GM12878 (cell line): ENCODE results near the gene ABCC4. TPM values are rescaled to one million over a fixed set of nuclear protein-coding genes. Genes with fewer than 3 reads are reported as not detected.

Experiments
- ATAC-seq: fragments of 200-7000 bp; cut with Tn5 transposase; 3 replicates; pipeline ENCODE4 v1.9.1; 2020; ENCODE audit warnings: mild to moderate bottlenecking, moderate library complexity
- BruUV-seq: library from RNA; stranded (reverse); fragments of 400-500 nt; replicated peaks from 2 replicates; lab custom pipeline; 2021; lab: Mats Ljungman, UMichigan
- CTCF ChIA-PET: fragments of 300-600 bp; sonication (Branson Sonifier 250); formaldehyde crosslinking; extraction: SDS; loops from one replicate; lab custom pipeline; 2021; ENCODE audit warnings: inconsistent platforms; lab: Yijun Ruan, JAX
- POLR2A ChIA-PET: fragments of 350-600 bp; formaldehyde crosslinking; extraction: SDS; loops from one replicate; lab custom pipeline; 2021; ENCODE audit warnings: inconsistent platforms; lab: Charles Lee
- RAD21 ChIA-PET: fragments of 300-600 bp; sonication (Branson Sonifier 250); formaldehyde crosslinking; loops from one replicate; lab custom pipeline; 2023; ENCODE audit warnings: antibody characterized with exemption; ENCODE audit not compliant: unreplicated experiment; lab: Charles Lee
- SMC1A ChIA-PET: fragments of 300-600 bp; sonication (Branson Sonifier 250); formaldehyde crosslinking; loops from one replicate; lab custom pipeline; 2023; ENCODE audit not compliant: unreplicated experiment, uncharacterized antibody; lab: Charles Lee
- DNase-seq: peaks from one replicate; pipeline ENCODE4 v3.0.0-alpha.2; 2011; ENCODE audit warnings: low read depth, low spot score
- FAIRE-seq: peaks from 3 replicates; lab custom pipeline; 2011; peaks lifted over from hg19 to GRCh38; lab: Jason Lieb, UNC
- H2AFZ ChIP-seq: 2 replicates; pipeline ENCODE4 v1.6.0; 2011; ENCODE audit warnings: low read depth, low read length, control low read depth; ENCODE audit not compliant: control insufficient read depth
- H3K27ac ChIP-seq: 2 replicates; pipeline ENCODE4 v1.5.1; 2011; ENCODE audit warnings: control low read depth; ENCODE audit not compliant: control insufficient read depth, insufficient read depth
- H3K27me3 ChIP-seq, 2 experiments: replicated peaks in 1 of 2; 2 replicates each; pipeline versions ENCODE4 v1.6.0 to v1.6.1; 2011; ENCODE audit warnings: low read length in 1 of 2; ENCODE audit not compliant: control insufficient read depth in 2 of 2, insufficient read depth in 2 of 2
- H3K36me3 ChIP-seq, 2 experiments: 2 replicates each; pipeline ENCODE4 v1.5.1; 2011; ENCODE audit warnings: low read length in 1 of 2; ENCODE audit not compliant: control insufficient read depth in 2 of 2, insufficient read depth in 2 of 2
- H3K4me1 ChIP-seq: 2 replicates; pipeline ENCODE4 v1.6.1; 2011; ENCODE audit warnings: mild to moderate bottlenecking, low read length, moderate library complexity, mixed read lengths; ENCODE audit not compliant: control insufficient read depth, insufficient read depth
- H3K4me2 ChIP-seq: 2 replicates; pipeline ENCODE4 v1.6.0; 2011; ENCODE audit warnings: control low read depth; ENCODE audit not compliant: control insufficient read depth, insufficient read depth
- H3K4me3 ChIP-seq: fragments of 200-600 bp; sonication (generic); 2 replicates; pipeline ENCODE4 v1.5.1; 2016
- H3K79me2 ChIP-seq: 2 replicates; pipeline ENCODE4 v1.6.0; 2011; ENCODE audit warnings: low read length; ENCODE audit not compliant: control insufficient read depth, insufficient read depth
- H3K9ac ChIP-seq: 2 replicates; pipeline ENCODE4 v1.8.0; 2011; ENCODE audit warnings: low read length, control low read depth, mixed read lengths; ENCODE audit not compliant: control insufficient read depth, insufficient read depth
- H3K9me3 ChIP-seq: replicated peaks from 3 replicates; pipeline ENCODE4 v1.5.1; 2011; ENCODE audit warnings: mild to moderate bottlenecking, low read length; ENCODE audit not compliant: control insufficient read depth, insufficient read depth
- H4K20me1 ChIP-seq: 2 replicates; pipeline ENCODE4 v1.6.0; 2011; ENCODE audit not compliant: control insufficient read depth, insufficient read depth
- BCLAF1 ChIP-seq: fragments of 450-650 bp; IDR thresholded peaks from 2 replicates; pipeline ENCODE4 v1.6.1; 2017; ENCODE audit warnings: antibody characterized with exemption, mild to moderate bottlenecking, moderate library complexity
- BMI1 ChIP-seq: fragments of 450-650 bp; IDR thresholded peaks from 2 replicates; pipeline ENCODE4 v1.6.1; 2016; ENCODE audit warnings: mild to moderate bottlenecking, moderate library complexity, borderline replicate concordance
- EED ChIP-seq: sonication (generic); IDR thresholded peaks from 2 replicates; pipeline ENCODE4 v1.6.1; 2016; ENCODE audit warnings: antibody characterized with exemption, low read depth
- FOXM1 ChIP-seq: IDR thresholded peaks from 2 replicates; pipeline ENCODE4 v1.6.1; 2012; ENCODE audit warnings: low read depth, mild to moderate bottlenecking, inconsistent platforms, low read length, moderate library complexity
- IKZF1 ChIP-seq: fragments of 450-650 bp; conservative IDR thresholded peaks from 2 replicates; pipeline ENCODE4 v1.6.1; 2017; ENCODE audit warnings: antibody characterized with exemption, mild to moderate bottlenecking
- IKZF2 ChIP-seq, 2 experiments: fragments of 450-650 bp; IDR thresholded peaks; 2 replicates each; pipeline ENCODE4 v1.6.1; 2017; ENCODE audit warnings: mild to moderate bottlenecking in 2 of 2, moderate library complexity in 2 of 2
- IRF4 ChIP-seq: IDR thresholded peaks from 2 replicates; pipeline ENCODE4 v1.6.1; 2011; ENCODE audit warnings: low read depth, low read length
- JUNB ChIP-seq: IDR thresholded peaks from 2 replicates; pipeline ENCODE4 v1.6.1; 2016; ENCODE audit warnings: antibody characterized with exemption, mild to moderate bottlenecking
- LARP7 ChIP-seq: fragments of 450-650 bp; IDR thresholded peaks from 2 replicates; pipeline ENCODE4 v1.6.1; 2017; ENCODE audit warnings: mild to moderate bottlenecking
- MEF2B ChIP-seq: fragments of 450-650 bp; IDR thresholded peaks from 2 replicates; pipeline ENCODE4 v1.6.1; 2018; ENCODE audit warnings: mild to moderate bottlenecking, moderate library complexity; ENCODE audit not compliant: partially characterized antibody, poor library complexity, severe bottlenecking
- MXI1 ChIP-seq: fragments of 150-350 bp; IDR thresholded peaks from 2 replicates; pipeline ENCODE4 v1.6.1; 2011; ENCODE audit warnings: low read depth, mild to moderate bottlenecking, inconsistent platforms, low read length, improper control_type of control experiment
- NFIC ChIP-seq: IDR thresholded peaks from 2 replicates; pipeline ENCODE4 v1.6.1; 2012; ENCODE audit warnings: low read depth, mild to moderate bottlenecking, inconsistent platforms, low read length, moderate library complexity
- NFXL1 ChIP-seq: fragments of 450-650 bp; IDR thresholded peaks from 2 replicates; pipeline ENCODE4 v1.6.1; 2017; ENCODE audit warnings: antibody characterized with exemption, mild to moderate bottlenecking, borderline replicate concordance
- PAX5 ChIP-seq: IDR thresholded peaks from 2 replicates; pipeline ENCODE4 v1.6.1; 2011; ENCODE audit warnings: low read depth, low read length, borderline replicate concordance
- PAX8 ChIP-seq: fragments of 450-650 bp; IDR thresholded peaks from 2 replicates; pipeline ENCODE4 v1.6.1; 2017; ENCODE audit warnings: mild to moderate bottlenecking, moderate library complexity
- RUNX3 ChIP-seq: IDR thresholded peaks from 2 replicates; pipeline ENCODE4 v1.6.1; 2012; ENCODE audit warnings: low read length, inconsistent platforms
- WGBS: methylation state at CpG from one replicate; pipeline ENCODE4 v1.1.6; 2016; ENCODE audit warnings: low lambda C conversion rate; ENCODE audit not compliant: insufficient replicate concordance, insufficient coverage; ENCODE audit errors: missing lambda C conversion rate; 5-methylcytosine and 5-hydroxymethylcytosine counted together
- in situ Hi-C: fragments of 300-500 bp; cut with MboI; formaldehyde crosslinking; loops from 9 replicates; pipeline ENCODE4 v1.14.3; 2018; ENCODE audit warnings: mixed read lengths
- intact Hi-C: fragments of 100-400 bp; cut with micrococcal nuclease; formaldehyde crosslinking; loops from one replicate; pipeline ENCODE4 v1.14.2; 2022; ENCODE audit not compliant: unreplicated experiment
- polyA plus RNA-seq, 11 experiments: library from polyadenylated mRNA; depleted of rRNA in 4 of 11; unstranded in 6 of 11; stranded (reverse) in 5 of 11; fragments of >200 nt; fragmentation: Nextera tagmentation in 4 of 11; fragmentation: Illumina TruSeq in 1 of 11; extraction: Ambion mirVana in 4 of 11; extraction: Trizol in 1 of 11; gene quantifications; 1 replicate in 1 of 11; 2 replicates in 10 of 11; pipeline versions ENCODE4 v1.2.1 to v1.2.3, GENCODE V29; 2011 to 2016; ENCODE audit warnings: inconsistent platforms in 2 of 11, missing spikeins in 2 of 11, low read depth in 1 of 11
- total RNA-seq, 4 experiments: library from RNA; depleted of rRNA in 3 of 4; stranded (reverse); fragments of >200 nt in 3 of 4; fragmentation: Illumina TruSeq in 1 of 4; extraction: Trizol in 1 of 4; gene quantifications; 2 replicates each; pipeline versions ENCODE4 v1.2.1 to v1.2.3, GENCODE V29; 2013 to 2021

ABCC4 gene
- total and polyA plus RNA-seq, 10 of the 15 experiments (the other 5 are each of a cell fraction or from before 2014, with no cell fraction given): 7.2 to 44.4 (median 24.1) TPM

GRCh38 chr13:95253033-95253432 lies 48.2 kb downstream of the ABCC4 start (continued):
- TF ChIP-seq NFXL1 (no peak), PAX5 (peak; percentile 42; the same call in 1 of the 2 replicates), BMI1 (no peak)

- TF ChIP-seq IKZF1: peak; percentile 51
- TF ChIP-seq BCLAF1: no peak
- TF ChIP-seq MEF2B: peak; percentile 71
- peak; percentile 70 for TF ChIP-seq RUNX3
- TF ChIP-seq MXI1: no peak
- 0 out of 2 replicates have a peak, but pooled peaks have one; percentile 23 for TF ChIP-seq JUNB
- TF ChIP-seq IKZF2 (IDR thresholded peaks at IDR 0.05): peak; percentile 47 to 66; a peak in 3 of 4 replicates
- TF ChIP-seq FOXM1: peak; percentile 50; the same call in 1 of the 2 replicates
- no peak for TF ChIP-seq PAX8
- peak; percentile 90 for TF ChIP-seq EED
- TF ChIP-seq IRF4: peak; percentile 32; the same call in 1 of the 2 replicates
- peak; percentile 62; the same call in 1 of the 2 replicates for TF ChIP-seq NFIC
- TF ChIP-seq LARP7: no peak
- in situ Hi-C loops: no loop called here
- Histone ChIP-seq H3K4me3 (no peak overlapping the region), H3K4me1 (peaks cover 35% of the 10 kb centered on the region), H2AFZ (no peak overlapping the region), H3K9me3 (no peaks in the 10 kb centered on the region), H3K9ac (peak overlapping the region; percentile 12; the same call in 1 of the 2 replicates), H3K27me3 (no peaks in the 10 kb centered on the region), H3K36me3 (peaks cover 0 to 5% of the 10 kb centered on the region in 2 experiments; a peak in 2 of 4 replicates), H3K27ac (peak overlapping the region; percentile 63), H4K20me1 (no peaks in the 10 kb centered on the region), H3K4me2 (peak overlapping the region; percentile 5; the same call in 1 of the 2 replicates), H3K79me2 (peaks cover 47% of the 10 kb centered on the region)
- intact Hi-C loops: loop anchor here (5.0 kb wide), 1 partner anchor 131 kb away; no protein-coding TSS in a partner anchor
- ChIA-PET RAD21 (interaction anchor here (0.6 to 6.5 kb wide), 13 partner anchors 8 to 129 kb away, joined by 3 to 58 read pairs (median 4); no protein-coding TSS in a partner anchor), CTCF (interaction anchor here (0.9 to 3.9 kb wide), 6 partner anchors 11 to 153 kb away, joined by 4 to 24 read pairs (median 8); no protein-coding TSS in a partner anchor), SMC1A (interaction anchor here (0.9 to 10.2 kb wide), 11 partner anchors 9 to 153 kb away, joined by 3 to 109 read pairs (median 8); no protein-coding TSS in a partner anchor), POLR2A (interaction anchor here (0.9 to 3.0 kb wide), 9 partner anchors 9 to 48 kb away, joined by 4 to 20 read pairs (median 7); no protein-coding TSS in a partner anchor)
- DNase-seq (no peak), ATAC-seq (peak; percentile 80), FAIRE-seq (no peak)
- WGBS: 59% methylated on average over 5 of the region's 5 CpGs
- no TSS peak for BruUV-seq
Measured at GRCh38 chr13:95251641-95252040, 49.6 kb downstream of the ABCC4 start.
